H4 (cell line): Measurements from ENCODE around the gene DNMT3B. TPM values are rescaled to one million over a fixed set of nuclear protein-coding genes. Genes with fewer than 3 reads are reported as not detected.
"Not testable (repeated sequence)": the region's sequence is repeated elsewhere in the genome, so short reads cannot be mapped to it uniquely, and the experiment has no call there.

Experiments
- DNase-seq: peaks from one replicate; pipeline ENCODE4 v3.0.0-alpha.2; 2015; ENCODE audit warnings: low spot score
- total RNA-seq: library from RNA; depleted of rRNA; stranded (reverse); fragments of >200 nt; shearing (Covaris generic); gene quantifications from 2 replicates; pipeline ENCODE4 v1.2.3, GENCODE V29; 2014; rRNA removed

The DNMT3B gene
- total RNA-seq: 3.3 and 5.4 TPM in 2 replicates

- peak; percentile 39 for DNase-seq
Observed at GRCh38 chr20:32761831-32762753, at the start of gene DNMT3B. DNMT3B (plus strand) TSS chr20:32762385; CDS start chr20:32780324, 17,939 bp downstream.

- DNase-seq: no peak
Observed at GRCh38 chr20:32718749-32719348, 43.3 kb upstream of the DNMT3B start.

GRCh38 chr20:32727683-32728082 is 34.5 kb upstream of the DNMT3B start:
- DNase-seq: no peak

GRCh38 chr20:32728435-32728834 is 33.8 kb upstream of the DNMT3B start:
- not testable (repeated sequence) for DNase-seq

- not testable (repeated sequence) for DNase-seq
Observed at GRCh38 chr20:32729334-32729733, 32.9 kb upstream of the DNMT3B start.

GRCh38 chr20:32731882-32732266 is 30.3 kb upstream of the DNMT3B start:
- DNase-seq: no peak

- DNase-seq: peak; percentile 50
Observed at GRCh38 chr20:32737371-32738223, 24.6 kb upstream of the DNMT3B start.

GRCh38 chr20:32741151-32741550 is 21.0 kb upstream of the DNMT3B start:
- no peak for DNase-seq

GRCh38 chr20:32742322-32743236 is 19.6 kb upstream of the DNMT3B start:
- no peak for DNase-seq

- DNase-seq: no peak
Observed at GRCh38 chr20:32743237-32744112, 18.7 kb upstream of the DNMT3B start, which contains the start of gene COMMD7. COMMD7 (minus strand) TSS chr20:32743467; CDS start chr20:32743391, 76 bp downstream.

- no peak for DNase-seq
Observed at GRCh38 chr20:32749914-32750637, 12.1 kb upstream of the DNMT3B start.

- no peak for DNase-seq
Observed at GRCh38 chr20:32751293-32751692, 10.9 kb upstream of the DNMT3B start.

- DNase-seq: no peak
Observed at GRCh38 chr20:32751702-32752457, 10.3 kb upstream of the DNMT3B start.

- DNase-seq: no peak
Observed at GRCh38 chr20:32752458-32753250, 9.5 kb upstream of the DNMT3B start.

GRCh38 chr20:32753731-32754130 is 8.5 kb upstream of the DNMT3B start:
- no peak for DNase-seq

GRCh38 chr20:32756156-32756555 is 6.0 kb upstream of the DNMT3B start:
- DNase-seq: no peak

GRCh38 chr20:32761417-32761830 is 761 bp upstream of the DNMT3B start:
- DNase-seq: no peak
